ENCODE data around the gene MMAB. TPM values are rescaled to one million over a fixed set of nuclear protein-coding genes. Genes with fewer than 3 reads are reported as not detected.

The MMAB gene
- total and polyA plus RNA-seq, 2 donors (not counting 1 experiment from before 2014, with no cell fraction given) = 36.8 to 56.1 TPM

DNA sequence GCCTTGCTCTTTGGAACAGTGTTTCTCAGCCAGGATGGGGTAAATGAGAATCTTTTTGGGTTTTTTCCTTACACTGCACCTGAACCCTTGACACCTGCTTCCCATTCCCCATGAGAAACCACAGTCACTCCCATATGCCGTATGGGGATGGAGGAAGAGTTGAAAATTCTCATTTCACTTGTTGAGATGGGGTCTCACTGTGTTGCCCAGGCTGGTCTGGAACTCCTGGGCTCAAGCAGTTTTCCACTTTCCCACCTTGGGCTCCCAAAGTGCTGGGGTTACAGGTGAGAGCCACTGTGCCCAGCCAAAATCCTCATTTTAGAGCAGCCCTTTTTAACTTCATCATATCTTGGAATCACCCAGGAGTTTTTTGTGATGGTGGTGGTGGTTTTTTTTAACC, 4.0 kb upstream of the MMAB start:
- Histone ChIP-seq H3K27ac (ENCODE audit: insufficient read depth, low read length) (no peak overlapping the region), H2AFZ (ENCODE audit: low read length) (no peak overlapping the region), H3K79me2 (ENCODE audit: control insufficient read depth, insufficient read depth, low read length) (no peaks in the 10 kb centered on the region), H3K27me3 (ENCODE audit: control insufficient read depth, insufficient read depth, low read length) (no peaks in the 10 kb centered on the region), H3K9me3 (ENCODE audit: control insufficient read depth, insufficient read depth, low read depth, low read length) (no peaks in the 10 kb centered on the region), H3K4me3 (replicated peaks in 1 of 4; ENCODE audit: control extremely low read depth in 1 of 4, insufficient read depth in 1 of 4, low read depth in 3 of 4, low read length in 4 of 4) (no peak overlapping the region), H3K36me3 (ENCODE audit: control insufficient read depth, insufficient read depth, low read length) (peaks cover 15% of the 10 kb centered on the region), H4K20me1 (ENCODE audit: control insufficient read depth, extremely low read depth, insufficient read depth, low read length) (no peaks in the 10 kb centered on the region), H3K4me2 (ENCODE audit: extremely low read depth, insufficient read depth, low read length) (no peak overlapping the region), H3K9ac (ENCODE audit: insufficient read depth, low read length) (no peak overlapping the region), H3K4me1 (ENCODE audit: control insufficient read depth, extremely low read depth, insufficient read depth, low read length) (no peaks in the 10 kb centered on the region)
- DNase-seq (ENCODE audit: low read depth in 2 of 2) = no peak
- TF ChIP-seq, protein P1, sequence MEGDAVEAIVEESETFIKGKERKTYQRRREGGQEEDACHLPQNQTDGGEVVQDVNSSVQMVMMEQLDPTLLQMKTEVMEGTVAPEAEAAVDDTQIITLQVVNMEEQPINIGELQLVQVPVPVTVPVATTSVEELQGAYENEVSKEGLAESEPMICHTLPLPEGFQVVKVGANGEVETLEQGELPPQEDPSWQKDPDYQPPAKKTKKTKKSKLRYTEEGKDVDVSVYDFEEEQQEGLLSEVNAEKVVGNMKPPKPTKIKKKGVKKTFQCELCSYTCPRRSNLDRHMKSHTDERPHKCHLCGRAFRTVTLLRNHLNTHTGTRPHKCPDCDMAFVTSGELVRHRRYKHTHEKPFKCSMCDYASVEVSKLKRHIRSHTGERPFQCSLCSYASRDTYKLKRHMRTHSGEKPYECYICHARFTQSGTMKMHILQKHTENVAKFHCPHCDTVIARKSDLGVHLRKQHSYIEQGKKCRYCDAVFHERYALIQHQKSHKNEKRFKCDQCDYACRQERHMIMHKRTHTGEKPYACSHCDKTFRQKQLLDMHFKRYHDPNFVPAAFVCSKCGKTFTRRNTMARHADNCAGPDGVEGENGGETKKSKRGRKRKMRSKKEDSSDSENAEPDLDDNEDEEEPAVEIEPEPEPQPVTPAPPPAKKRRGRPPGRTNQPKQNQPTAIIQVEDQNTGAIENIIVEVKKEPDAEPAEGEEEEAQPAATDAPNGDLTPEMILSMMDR (conservative IDR thresholded peaks at IDR 0.05 in 1 of 2, IDR thresholded peaks at IDR 0.05 in 1 of 2; ENCODE audit: low read depth in 1 of 2, low read length in 2 of 2) = no peak
- TF ChIP-seq EZH2 (IDR thresholded peaks at IDR 0.05; ENCODE audit: low read length, missing control alignments) = no peak

DNA sequence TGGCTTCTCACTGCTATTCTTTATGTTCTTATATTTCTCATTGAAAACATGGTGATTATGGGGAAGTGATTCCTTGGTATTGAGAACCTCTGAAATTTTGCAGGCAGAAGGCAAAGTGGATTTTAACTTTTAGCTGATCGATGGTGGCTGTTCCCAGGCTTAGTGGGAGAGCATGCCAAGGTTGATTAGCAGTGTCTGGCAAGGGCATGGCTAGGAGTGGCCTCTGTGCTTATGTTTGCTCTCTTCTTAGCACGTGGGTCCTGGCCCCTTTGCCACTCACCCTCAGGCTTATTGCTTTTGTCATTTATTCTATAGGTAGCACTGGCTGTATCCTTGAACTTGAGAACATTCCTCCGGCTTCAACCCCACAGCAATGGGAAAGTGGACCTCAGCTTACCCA, 2.4 kb upstream of the MMAB start:
- Histone ChIP-seq H3K4me3 (replicated peaks in 1 of 4; ENCODE audit: control extremely low read depth in 1 of 4, insufficient read depth in 1 of 4, low read depth in 3 of 4, low read length in 4 of 4) (no peak overlapping the region), H3K36me3 (ENCODE audit: control insufficient read depth, insufficient read depth, low read length) (peaks cover 9% of the 10 kb centered on the region), H3K79me2 (ENCODE audit: control insufficient read depth, insufficient read depth, low read length) (no peaks in the 10 kb centered on the region), H3K9ac (ENCODE audit: insufficient read depth, low read length) (no peak overlapping the region), H3K27me3 (ENCODE audit: control insufficient read depth, insufficient read depth, low read length) (no peaks in the 10 kb centered on the region), H3K4me2 (ENCODE audit: extremely low read depth, insufficient read depth, low read length) (no peak overlapping the region), H2AFZ (ENCODE audit: low read length) (no peak overlapping the region), H3K4me1 (ENCODE audit: control insufficient read depth, extremely low read depth, insufficient read depth, low read length) (no peaks in the 10 kb centered on the region), H4K20me1 (ENCODE audit: control insufficient read depth, extremely low read depth, insufficient read depth, low read length) (no peaks in the 10 kb centered on the region), H3K9me3 (ENCODE audit: control insufficient read depth, insufficient read depth, low read depth, low read length) (no peaks in the 10 kb centered on the region), H3K27ac (ENCODE audit: insufficient read depth, low read length) (no peak overlapping the region)
- no peak for TF ChIP-seq EZH2 (IDR thresholded peaks at IDR 0.05; ENCODE audit: low read length, missing control alignments)
- TF ChIP-seq, protein P1 (conservative IDR thresholded peaks at IDR 0.05 in 1 of 2, IDR thresholded peaks at IDR 0.05 in 1 of 2; ENCODE audit: low read depth in 1 of 2, low read length in 2 of 2) = no peak
- no peak for DNase-seq (ENCODE audit: low read depth in 2 of 2)

DNA sequence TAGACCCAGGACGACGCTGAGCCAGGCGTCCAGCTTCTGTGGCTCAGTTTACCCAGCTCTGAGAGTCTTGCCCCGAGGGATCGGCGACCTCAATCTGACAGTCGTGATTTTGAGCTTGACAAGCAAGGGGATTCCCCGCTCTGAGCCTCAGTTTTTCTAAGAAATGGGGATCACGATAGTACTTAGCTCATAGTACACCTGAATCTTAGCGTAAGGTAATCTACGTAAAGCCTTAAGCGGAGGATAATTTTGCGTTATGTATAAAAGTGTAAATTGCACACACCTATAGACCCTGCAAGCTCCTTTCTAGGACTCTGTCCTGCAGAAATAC, 575 bp upstream of the MMAB start:
- no peak overlapping the region for H3K27ac ChIP-seq (ENCODE audit: insufficient read depth, low read length)
- no peaks in the 10 kb centered on the region for H4K20me1 ChIP-seq (ENCODE audit: control insufficient read depth, extremely low read depth, insufficient read depth, low read length)
- peaks cover 8% of the 10 kb centered on the region for H3K36me3 ChIP-seq (ENCODE audit: control insufficient read depth, insufficient read depth, low read length)
- H2AFZ ChIP-seq (ENCODE audit: low read length) = peak overlapping the region; percentile 57
- no peaks in the 10 kb centered on the region for H3K27me3 ChIP-seq (ENCODE audit: control insufficient read depth, insufficient read depth, low read length)
- TF ChIP-seq, protein P1 (conservative IDR thresholded peaks at IDR 0.05 in 1 of 2, IDR thresholded peaks at IDR 0.05 in 1 of 2; ENCODE audit: low read depth in 1 of 2, low read length in 2 of 2) = no peak
- no peak for TF ChIP-seq EZH2 (IDR thresholded peaks at IDR 0.05; ENCODE audit: low read length, missing control alignments)
- peak overlapping the region; percentile 52 to 85 (median 68) for H3K4me3 ChIP-seq (replicated peaks in 1 of 4; ENCODE audit: control extremely low read depth in 1 of 4, insufficient read depth in 1 of 4, low read depth in 3 of 4, low read length in 4 of 4)
- no peak for DNase-seq (ENCODE audit: low read depth in 2 of 2)
- peak overlapping the region; percentile 33 for H3K9ac ChIP-seq (ENCODE audit: insufficient read depth, low read length)
- H3K9me3 ChIP-seq (ENCODE audit: control insufficient read depth, insufficient read depth, low read depth, low read length) = no peaks in the 10 kb centered on the region
- H3K4me2 ChIP-seq (ENCODE audit: extremely low read depth, insufficient read depth, low read length) = peak overlapping the region; percentile 88
- no peaks in the 10 kb centered on the region for H3K4me1 ChIP-seq (ENCODE audit: control insufficient read depth, extremely low read depth, insufficient read depth, low read length)
- H3K79me2 ChIP-seq (ENCODE audit: control insufficient read depth, insufficient read depth, low read length) = no peaks in the 10 kb centered on the region

All from fibroblast of lung (primary cell).